GM18951 (cell line): ENCODE data around the gene VOPP1.
"Not testable (repeated sequence)": the region's sequence is repeated elsewhere in the genome, so short reads cannot be mapped to it uniquely, and the experiment has no call there.

ENCODE experiments used
- POLR2A ChIP-seq: IDR thresholded peaks from 4 replicates; pipeline ENCODE4 v1.6.1; 2011; ENCODE audit warnings: mild to moderate bottlenecking; ENCODE audit not compliant: insufficient read length, insufficient read depth; ENCODE audit errors: extremely low read depth
- in situ Hi-C: fragments of 300-500 bp; cut with MboI; formaldehyde crosslinking; loops from one replicate; pipeline ENCODE4 v1.12.0; 2022; ENCODE audit warnings: low sequenced_read_pairs, mixed read lengths, inconsistent platforms; ENCODE audit not compliant: unreplicated experiment

Gene VOPP1

GRCh38 chr7:55513868-55514267, 58.4 kb downstream of the VOPP1 start:
- in situ Hi-C loops, result no loop called here
- TF ChIP-seq POLR2A, result no peak

GRCh38 chr7:55512635-55513191, 59.6 kb downstream of the VOPP1 start:
- in situ Hi-C loops, result no loop called here
- no peak for TF ChIP-seq POLR2A

GRCh38 chr7:55510621-55511020, 61.7 kb downstream of the VOPP1 start:
- no peak for TF ChIP-seq POLR2A
- in situ Hi-C loops, result no loop called here

DNA sequence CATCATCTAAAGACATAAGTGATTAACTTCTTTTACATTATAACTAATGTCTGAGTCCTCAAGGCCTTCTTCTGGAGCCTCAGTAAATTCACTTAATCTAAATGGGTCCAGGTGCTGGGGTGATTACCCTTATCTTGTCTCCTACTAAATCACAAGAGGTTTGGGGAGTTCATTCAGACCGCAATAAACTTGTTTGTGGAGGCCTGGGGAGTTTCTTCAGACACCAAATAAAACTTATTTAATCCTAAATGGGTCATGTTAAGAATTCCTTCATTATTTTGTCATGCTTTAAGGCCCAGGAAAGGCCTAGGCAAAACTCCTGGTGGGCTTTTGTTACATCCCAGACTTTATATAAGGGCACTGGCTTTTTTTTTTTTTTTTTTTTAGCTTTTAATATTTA, 62.1 kb downstream of the VOPP1 start:
- in situ Hi-C loops, result not testable (repeated sequence)

DNA sequence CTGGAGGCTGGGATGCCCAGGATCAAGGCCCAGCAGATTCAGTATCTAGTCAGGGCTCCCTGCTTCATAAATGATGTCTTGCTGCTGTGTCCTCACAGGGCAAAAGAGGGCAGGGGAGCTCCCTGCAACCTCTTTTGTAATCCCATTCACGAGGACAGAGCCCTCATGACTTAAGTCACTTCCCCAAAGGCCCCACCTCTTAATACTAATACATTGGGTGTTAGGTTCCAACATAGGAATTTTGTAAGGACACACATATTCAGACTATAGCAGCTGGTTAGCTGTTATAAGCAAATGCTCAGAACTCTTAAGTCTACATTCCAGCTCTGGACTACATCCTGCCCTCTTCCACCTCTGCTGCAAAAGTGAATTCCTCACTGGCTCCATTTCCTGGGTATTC, 63.0 kb downstream of the VOPP1 start:
- TF ChIP-seq POLR2A, result no peak

DNA sequence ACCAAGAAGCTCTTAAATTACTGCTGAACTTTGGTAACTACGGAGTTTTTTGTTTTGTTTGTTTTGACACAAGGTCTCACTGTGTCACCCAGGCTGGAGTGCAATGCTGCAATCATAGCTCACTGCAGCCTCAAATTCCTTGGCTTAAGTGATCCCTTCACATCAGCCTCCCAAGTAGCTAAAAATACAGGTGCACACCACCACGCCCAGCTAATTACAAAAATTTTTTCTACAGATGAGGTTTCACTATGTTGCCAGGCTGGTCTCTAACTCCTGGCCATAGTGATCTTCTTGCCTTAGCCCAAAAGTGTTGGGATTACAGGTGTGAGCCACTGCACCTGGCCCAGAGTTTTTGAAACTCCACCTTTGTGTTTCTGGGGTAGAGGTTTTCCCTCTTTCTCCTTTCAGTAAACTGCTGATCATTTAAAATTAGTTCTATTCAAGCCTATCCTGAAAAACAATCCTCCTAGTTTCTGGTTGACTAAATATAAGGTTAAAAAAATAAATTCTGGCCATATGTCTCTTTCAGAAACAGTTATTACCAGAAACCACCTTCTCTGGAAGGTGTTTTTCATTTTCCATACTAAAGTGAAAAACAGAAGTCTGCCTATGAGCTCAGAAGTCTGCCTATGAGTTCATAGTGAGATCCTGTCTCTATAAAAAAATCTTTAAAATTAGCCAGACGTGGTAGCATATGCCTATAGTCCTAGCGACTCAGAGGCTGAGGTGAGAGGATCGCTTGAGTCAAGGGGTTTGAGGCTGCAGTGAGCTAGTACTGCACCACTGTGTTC, 63.9 kb downstream of the VOPP1 start:
- in situ Hi-C loops, result no loop called here
- TF ChIP-seq POLR2A, result no peak

More for the DNA sequence above, 63.0 kb downstream of the VOPP1 start:
- in situ Hi-C loops, result no loop called here

GRCh38 chr7:55507743-55508142, 64.6 kb downstream of the VOPP1 start:
- in situ Hi-C loops, result no loop called here
- TF ChIP-seq POLR2A, result no peak

- in situ Hi-C loops, result no loop called here
- TF ChIP-seq POLR2A, result no peak
These were observed 67.2 kb downstream of the VOPP1 start for GRCh38 chr7:55504967-55505658.

DNA sequence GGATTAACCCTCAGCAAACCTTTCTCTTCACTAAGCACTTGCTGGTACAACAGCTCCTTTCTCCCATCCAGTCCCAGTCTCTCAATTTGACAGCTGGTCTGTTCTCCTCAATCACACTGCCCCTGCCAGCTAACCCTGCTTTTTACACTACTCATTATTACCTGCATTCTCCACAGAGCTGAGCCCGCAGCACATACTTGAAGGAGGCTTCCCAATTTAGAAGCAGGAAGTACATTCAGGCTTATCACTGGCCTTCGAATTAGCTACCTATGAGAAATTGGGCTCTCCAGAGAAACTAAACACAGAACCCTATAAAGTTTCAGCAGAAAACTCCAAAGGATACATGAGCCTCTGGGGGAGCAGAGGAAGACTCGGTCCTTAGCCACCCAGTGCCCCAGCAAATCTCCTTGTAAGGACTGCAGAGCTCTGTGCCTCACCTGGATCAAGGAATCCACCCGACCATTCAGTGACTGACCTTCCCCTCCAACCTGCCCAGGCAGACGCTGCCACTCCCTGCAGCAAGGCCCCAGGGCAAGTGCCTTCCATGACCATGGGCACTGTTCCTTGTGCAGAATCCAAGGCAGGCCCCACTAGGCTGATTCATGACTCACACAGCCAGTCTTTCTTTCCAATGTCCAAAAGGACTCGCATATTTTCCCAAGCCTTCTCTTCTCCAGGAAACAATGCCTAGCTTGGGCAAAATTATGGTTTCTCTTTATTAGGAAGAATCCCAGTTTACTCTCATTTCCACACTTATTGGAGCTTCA, 68.0 kb downstream of the VOPP1 start:
- in situ Hi-C loops, result no loop called here
- TF ChIP-seq POLR2A, result no peak

GRCh38 chr7:55502858-55503440, 69.4 kb downstream of the VOPP1 start:
- no peak for TF ChIP-seq POLR2A
- in situ Hi-C loops, result no loop called here

DNA sequence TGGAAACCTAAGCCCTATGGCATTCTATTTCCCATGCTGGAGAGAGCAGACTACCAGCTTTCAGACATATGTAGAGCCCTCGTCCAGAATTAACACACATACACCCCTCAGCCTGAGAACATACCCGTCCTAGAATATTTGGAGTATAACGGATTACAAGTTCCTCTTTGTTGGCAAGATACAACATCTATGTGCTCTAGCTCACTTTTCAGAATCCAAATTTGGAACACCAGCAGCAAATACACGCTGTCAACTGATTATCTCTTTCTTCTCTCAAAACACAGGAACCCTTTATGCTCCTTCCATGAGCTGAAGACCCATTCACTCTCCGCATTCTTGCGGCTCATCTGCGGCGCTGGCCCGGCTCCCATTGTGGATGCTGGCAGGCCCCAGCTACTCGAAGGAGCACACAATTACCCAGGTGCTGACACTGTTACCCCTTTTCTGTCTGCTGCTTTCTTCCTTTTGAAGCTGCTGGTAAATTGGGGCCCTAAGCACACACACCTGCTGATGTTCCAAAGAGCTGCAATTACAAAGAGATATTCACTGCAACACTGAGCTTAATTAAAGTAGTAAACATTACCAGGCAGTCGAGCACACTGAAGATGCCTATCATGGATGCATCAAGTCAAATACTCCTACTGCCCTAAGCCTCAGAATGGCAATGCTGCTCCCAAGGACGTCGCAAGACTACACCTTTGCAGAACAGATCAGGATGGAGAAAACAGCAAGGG, 70.0 kb downstream of the VOPP1 start:
- TF ChIP-seq POLR2A, result no peak

DNA sequence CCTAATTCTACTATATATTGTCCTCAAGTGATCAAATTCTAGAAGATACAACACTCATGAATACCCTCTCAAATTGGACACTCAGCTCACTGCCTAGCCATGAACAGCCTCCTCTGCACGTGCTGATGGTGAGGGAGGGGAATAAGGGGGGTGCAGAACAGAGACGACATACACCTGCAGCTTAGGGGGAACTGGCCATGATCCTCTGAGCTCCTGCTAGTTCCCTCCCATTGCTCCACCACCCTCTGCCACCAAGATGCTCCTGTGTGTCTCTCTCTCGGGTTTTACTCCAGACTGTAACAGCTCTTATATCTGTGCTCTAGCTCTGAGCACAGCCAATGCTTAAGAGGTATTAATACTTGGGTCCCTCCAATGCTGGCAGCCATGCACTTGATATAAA, 70.7 kb downstream of the VOPP1 start:
- TF ChIP-seq POLR2A, result no peak
- in situ Hi-C loops, result no loop called here

More for the DNA sequence above, 70.0 kb downstream of the VOPP1 start:
- in situ Hi-C loops, result no loop called here
